ENCODE measurements around the gene NUP37. TPM values are rescaled to one million over a fixed set of nuclear protein-coding genes. Genes with fewer than 3 reads are reported as not detected.
A peak's percentile ranks its signal among the peaks of the same experiment; 100 is the strongest.
"Not testable (repeated sequence)": the region's sequence is repeated elsewhere in the genome, so short reads cannot be mapped to it uniquely, and the experiment has no call there.

Gene NUP37, protein sequence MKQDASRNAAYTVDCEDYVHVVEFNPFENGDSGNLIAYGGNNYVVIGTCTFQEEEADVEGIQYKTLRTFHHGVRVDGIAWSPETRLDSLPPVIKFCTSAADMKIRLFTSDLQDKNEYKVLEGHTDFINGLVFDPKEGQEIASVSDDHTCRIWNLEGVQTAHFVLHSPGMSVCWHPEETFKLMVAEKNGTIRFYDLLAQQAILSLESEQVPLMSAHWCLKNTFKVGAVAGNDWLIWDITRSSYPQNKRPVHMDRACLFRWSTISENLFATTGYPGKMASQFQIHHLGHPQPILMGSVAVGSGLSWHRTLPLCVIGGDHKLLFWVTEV
- 10 to 100 TPM; 13.7 to 25.9 (median 22.6) TPM for total RNA-seq
- long read RNA-seq, donor 1, transcript NUP37-209 (10 exons, 2,372 nt) = major isoform, 8 of 9 reads
- long read RNA-seq, donor 1, partial matches to known transcripts = 1 of 9 reads
- long read RNA-seq, donor 1, other reads (novel, unspliced or antisense) = 0 of 9 reads
- long read RNA-seq, donor 2, transcript NUP37-209 (10 exons, 2,372 nt) = major isoform, 12 of 17 reads
- long read RNA-seq, donor 2, partial matches to known transcripts = 2 of 17 reads
- long read RNA-seq, donor 2, other reads (novel, unspliced or antisense) = 1 of 17 reads

DNA sequence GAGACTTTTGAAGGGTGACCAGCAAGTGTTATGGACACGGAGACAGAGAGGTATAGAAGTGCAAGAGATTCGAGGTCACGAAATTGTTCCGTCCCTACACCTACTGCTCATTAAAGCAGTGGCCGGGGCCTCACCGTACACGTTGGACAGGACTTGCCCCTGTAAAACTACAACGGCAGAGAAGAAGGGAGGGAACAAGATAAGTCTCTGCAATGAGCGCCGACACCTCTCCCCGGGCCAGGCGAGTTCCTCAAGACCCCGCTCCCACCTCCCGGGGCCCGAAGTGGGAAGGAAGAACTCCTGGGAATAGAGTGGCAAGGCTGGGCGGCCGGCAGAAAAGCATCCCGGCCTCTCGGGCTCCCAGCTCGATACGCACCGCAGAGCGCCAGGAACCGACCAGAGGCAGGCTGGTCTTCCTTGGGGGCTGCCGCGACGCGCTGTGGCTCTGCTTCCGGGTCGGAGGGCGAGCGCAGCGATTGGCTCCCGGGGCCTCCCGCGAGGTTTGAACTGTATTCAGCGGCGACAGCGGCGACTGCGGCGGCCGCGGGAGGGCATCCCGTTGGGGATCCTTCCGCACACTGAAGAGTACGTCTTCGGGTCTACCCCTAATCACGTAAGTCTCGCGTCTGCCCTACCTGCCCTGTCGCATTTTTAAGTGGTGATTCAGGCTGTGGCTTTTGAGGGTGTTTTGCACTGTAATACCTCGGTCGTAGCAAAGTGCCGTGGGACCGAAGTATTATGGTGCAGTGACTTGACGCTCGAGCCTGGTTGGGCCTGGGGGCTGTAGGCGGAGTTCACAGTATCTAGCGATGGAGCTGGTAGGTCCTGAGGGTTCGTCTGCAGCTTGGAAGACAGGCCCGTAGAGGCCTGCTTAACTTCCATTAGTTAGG lies at the start of gene NUP37, which contains the start of gene PARPBP:
Gene NUP37, minus strand, starts transcription at position 441 of the 890 bp plus-strand sequence. CDS start 1,596 bp downstream, outside the sequence.
Gene PARPBP, plus strand, starts transcription at position 510 of the 890 bp plus-strand sequence. CDS start 3,706 bp downstream, outside the sequence.
- intact Hi-C loops (cut with DNase I, micrococcal nuclease) = no loop called here
- H3K4me3 ChIP-seq = peak within 1 kb of the TSS; percentile 54
- H3K36me3 ChIP-seq (ENCODE audit: low read depth) = no peaks in the 10 kb centered on the region
- peaks cover 7% of the 10 kb centered on the region for H3K4me1 ChIP-seq (ENCODE audit: low read depth)
- TF ChIP-seq, protein P1, sequence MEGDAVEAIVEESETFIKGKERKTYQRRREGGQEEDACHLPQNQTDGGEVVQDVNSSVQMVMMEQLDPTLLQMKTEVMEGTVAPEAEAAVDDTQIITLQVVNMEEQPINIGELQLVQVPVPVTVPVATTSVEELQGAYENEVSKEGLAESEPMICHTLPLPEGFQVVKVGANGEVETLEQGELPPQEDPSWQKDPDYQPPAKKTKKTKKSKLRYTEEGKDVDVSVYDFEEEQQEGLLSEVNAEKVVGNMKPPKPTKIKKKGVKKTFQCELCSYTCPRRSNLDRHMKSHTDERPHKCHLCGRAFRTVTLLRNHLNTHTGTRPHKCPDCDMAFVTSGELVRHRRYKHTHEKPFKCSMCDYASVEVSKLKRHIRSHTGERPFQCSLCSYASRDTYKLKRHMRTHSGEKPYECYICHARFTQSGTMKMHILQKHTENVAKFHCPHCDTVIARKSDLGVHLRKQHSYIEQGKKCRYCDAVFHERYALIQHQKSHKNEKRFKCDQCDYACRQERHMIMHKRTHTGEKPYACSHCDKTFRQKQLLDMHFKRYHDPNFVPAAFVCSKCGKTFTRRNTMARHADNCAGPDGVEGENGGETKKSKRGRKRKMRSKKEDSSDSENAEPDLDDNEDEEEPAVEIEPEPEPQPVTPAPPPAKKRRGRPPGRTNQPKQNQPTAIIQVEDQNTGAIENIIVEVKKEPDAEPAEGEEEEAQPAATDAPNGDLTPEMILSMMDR (IDR thresholded peaks at IDR 0.05) = no peak
- DNase-seq (peak; percentile 92 to 94 (median 93)), ATAC-seq (peak; percentile 100)
- no peaks in the 10 kb centered on the region for H3K9me3 ChIP-seq

DNA sequence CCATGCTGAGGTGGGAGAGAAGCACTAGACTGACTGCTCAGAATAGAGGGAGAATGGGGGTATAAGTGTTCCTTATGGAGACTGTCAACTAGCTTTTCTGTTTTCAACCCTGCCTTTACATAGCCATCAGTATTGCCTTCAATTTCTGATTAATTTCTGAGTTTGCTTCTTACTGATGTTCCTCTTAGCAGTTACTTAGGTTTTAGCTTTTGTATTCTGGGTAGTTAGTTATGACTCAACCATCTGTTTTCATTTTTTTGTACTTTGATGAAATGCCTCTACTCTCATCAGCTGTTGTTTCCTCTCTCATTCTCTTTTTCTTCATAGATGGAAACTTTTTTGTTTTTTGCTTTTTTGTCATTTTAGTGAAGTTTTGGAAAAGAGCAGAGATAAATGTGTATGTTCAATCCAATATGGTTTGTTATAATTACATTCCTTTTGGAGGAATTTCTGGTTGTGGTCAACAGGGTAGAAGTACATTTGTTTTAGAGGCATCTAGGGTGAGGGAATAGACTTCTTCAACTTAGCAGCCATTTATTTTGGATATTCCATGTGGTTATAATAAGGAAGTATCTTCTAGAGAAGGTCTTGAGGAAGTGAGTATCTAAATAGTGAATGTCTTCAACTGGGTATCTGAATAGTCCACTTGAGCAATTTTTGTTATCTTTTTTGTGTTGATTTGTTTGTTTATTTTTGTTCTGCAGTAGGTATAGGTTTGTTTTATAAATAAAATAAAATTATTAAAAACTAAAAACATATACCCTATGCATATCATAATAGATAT lies 48.1 kb upstream of the NUP37 start:
- Histone ChIP-seq H3K4me1 (ENCODE audit: low read depth) (no peaks in the 10 kb centered on the region), H3K9me3 (no peaks in the 10 kb centered on the region), H3K4me3 (no peak overlapping the region), H3K36me3 (ENCODE audit: low read depth) (no peaks in the 10 kb centered on the region)
- ATAC-seq (no peak), DNase-seq (no peak)
- intact Hi-C loops (cut with DNase I, micrococcal nuclease) = no loop called here
- TF ChIP-seq, protein P1 (IDR thresholded peaks at IDR 0.05) = no peak

DNA sequence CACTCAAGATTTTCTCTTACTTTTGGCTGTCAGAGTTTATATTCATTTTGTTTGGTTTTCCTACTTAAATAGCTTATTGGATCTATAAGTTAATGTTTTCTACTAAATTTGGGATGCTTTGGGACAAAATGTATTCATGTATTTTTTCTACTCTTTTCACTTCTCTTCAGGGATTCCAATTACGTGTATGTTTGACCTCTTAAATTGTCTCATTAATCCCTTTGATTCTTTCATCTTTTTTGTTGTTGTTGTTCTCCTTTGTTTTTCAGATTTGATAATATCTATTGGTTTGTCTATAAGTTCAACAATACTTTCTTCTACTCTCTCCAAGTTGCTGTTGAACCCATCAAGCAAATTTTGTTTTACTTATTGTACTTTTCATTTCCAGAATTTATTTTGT lies 43.5 kb upstream of the NUP37 start:
- Histone ChIP-seq H3K4me3 (no peak overlapping the region), H3K9me3 (no peaks in the 10 kb centered on the region), H3K4me1 (ENCODE audit: low read depth) (no peaks in the 10 kb centered on the region), H3K36me3 (ENCODE audit: low read depth) (no peaks in the 10 kb centered on the region)
- intact Hi-C loops (cut with DNase I, micrococcal nuclease) = no loop called here
- ATAC-seq = no peak
- TF ChIP-seq, protein P1 (IDR thresholded peaks at IDR 0.05) = no peak
- no peak for DNase-seq

DNA sequence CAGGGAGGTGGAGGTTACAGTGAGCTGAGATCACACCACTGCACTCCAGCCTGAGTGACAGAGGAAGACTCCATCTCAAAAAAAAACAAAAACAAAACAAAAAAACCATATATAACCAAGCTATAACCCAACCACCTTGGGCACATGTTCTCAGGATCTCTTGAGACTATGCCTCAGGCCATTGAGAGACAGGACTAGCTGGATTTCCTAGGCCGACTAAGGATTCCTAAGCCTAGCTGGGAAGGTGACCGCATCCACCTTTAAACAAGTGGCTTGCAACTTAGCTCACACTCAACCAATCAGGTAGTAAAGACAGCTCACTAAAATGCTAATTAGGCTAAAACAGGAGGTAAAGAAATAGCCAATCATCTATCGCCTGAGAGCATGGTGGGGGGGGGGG lies 35.3 kb upstream of the NUP37 start:
- intact Hi-C loops (cut with DNase I, micrococcal nuclease); H3K4me1 ChIP-seq (ENCODE audit: low read depth); H3K4me3 ChIP-seq; H3K9me3 ChIP-seq; H3K36me3 ChIP-seq (ENCODE audit: low read depth); ATAC-seq; DNase-seq: not testable (repeated sequence)

DNA sequence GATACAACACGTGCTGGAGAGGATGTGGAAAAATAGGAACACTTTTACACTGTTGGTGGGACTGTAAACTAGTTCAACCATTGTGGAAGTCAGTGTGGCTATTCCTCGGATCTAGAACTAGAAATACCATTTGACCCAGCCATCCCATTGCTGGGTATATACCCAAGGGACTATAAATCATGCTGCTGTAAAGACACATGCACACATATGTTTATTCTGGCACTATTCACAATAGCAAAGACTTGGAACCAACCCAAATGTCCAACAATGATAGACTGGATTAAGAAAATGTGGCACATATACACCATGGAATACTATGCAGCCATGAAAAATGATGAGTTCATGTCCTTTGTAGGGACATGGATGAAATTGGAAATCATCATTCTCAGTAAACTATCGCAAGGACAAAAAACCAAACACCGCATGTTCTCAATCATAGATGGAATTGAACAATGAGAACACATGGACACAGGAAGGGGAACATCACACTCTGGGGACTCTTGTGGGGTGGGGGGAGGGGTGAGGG lies 27.2 kb upstream of the NUP37 start:
- intact Hi-C loops (cut with DNase I, micrococcal nuclease); H3K4me1 ChIP-seq (ENCODE audit: low read depth); ATAC-seq; H3K9me3 ChIP-seq; H3K36me3 ChIP-seq (ENCODE audit: low read depth); H3K4me3 ChIP-seq; DNase-seq: not testable (repeated sequence)

DNA sequence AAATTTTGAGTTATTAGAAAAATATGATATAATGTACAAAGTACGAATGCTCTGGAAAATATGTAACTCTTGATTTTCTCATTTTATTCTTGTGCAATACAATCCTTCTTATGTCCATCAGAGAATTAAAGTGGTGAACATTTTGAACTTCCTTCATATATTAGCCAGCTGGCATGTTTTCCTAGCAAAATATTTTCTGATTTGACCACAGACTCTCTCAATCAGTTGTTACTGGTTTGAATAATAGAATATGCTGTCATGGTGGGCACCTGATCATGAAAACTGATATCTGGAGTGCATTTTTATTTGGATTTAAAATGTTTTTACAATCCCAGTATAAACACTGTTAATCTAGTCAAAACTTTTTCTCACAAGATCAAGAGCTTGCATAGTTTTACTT lies 24.3 kb upstream of the NUP37 start:
- no peak for ATAC-seq
- no peaks in the 10 kb centered on the region for H3K4me1 ChIP-seq (ENCODE audit: low read depth)
- no peak for DNase-seq
- H3K36me3 ChIP-seq (ENCODE audit: low read depth) = no peaks in the 10 kb centered on the region
- H3K9me3 ChIP-seq = no peaks in the 10 kb centered on the region
- TF ChIP-seq, protein P1 (IDR thresholded peaks at IDR 0.05) = no peak
- H3K4me3 ChIP-seq = no peak overlapping the region
- intact Hi-C loops (cut with DNase I, micrococcal nuclease) = no loop called here

DNA sequence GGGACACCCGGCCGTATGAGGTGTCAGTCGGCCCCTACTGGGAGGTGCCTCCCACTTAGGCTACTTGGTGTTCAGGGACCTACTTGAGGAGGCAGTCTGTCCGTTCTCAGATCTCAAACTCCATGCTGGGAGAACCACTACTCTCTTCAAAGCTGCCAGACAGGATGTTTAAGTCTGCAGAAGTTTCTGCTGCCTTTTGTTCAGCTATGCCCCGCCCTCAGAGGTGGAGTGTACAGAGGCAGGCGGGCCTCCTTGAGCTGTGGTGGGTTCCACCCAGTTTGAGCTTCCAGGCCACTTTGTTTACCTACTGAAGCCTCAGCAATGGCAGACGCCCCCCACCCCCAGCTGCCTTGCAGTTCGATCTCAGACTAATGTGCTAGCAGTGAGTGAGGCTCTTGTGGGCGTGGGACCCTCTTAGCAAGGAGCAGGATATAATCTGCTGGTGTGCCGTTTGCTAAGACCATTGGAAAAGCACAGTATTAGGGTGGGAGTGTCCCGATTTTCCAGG lies 23.0 kb upstream of the NUP37 start:
- intact Hi-C loops (cut with DNase I, micrococcal nuclease); H3K9me3 ChIP-seq; H3K4me3 ChIP-seq; H3K36me3 ChIP-seq (ENCODE audit: low read depth); ATAC-seq; DNase-seq; H3K4me1 ChIP-seq (ENCODE audit: low read depth): not testable (repeated sequence)

DNA sequence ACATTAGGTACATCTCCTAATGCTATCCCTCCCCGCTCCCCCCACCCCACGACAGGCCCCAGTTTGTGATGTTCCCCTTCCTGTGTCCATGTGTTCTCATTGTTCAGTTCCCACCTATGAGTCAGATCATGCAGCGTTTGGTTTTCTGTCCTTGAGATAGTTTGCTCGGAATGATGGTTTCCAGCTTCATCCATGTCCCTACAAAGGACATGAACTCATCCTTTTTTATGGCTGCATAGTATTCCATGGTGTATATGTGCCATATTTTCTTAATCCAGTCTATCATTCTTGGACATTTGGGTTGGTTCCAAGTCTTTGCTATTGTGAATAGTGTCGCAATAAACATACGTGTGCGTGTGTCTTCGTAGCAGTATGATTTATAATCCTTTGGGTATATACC lies 17.7 kb upstream of the NUP37 start:
- intact Hi-C loops (cut with DNase I, micrococcal nuclease); H3K9me3 ChIP-seq; H3K4me3 ChIP-seq; H3K36me3 ChIP-seq (ENCODE audit: low read depth); H3K4me1 ChIP-seq (ENCODE audit: low read depth); ATAC-seq; DNase-seq: not testable (repeated sequence)

Data from mucosa of descending colon (tissue), 3 donors.